ENCODE results near the gene LARGE2.

GRCh38 chr11:45913514-45913913, 8.9 kb upstream of the LARGE2 start:
- TF ChIP-seq CTCF (IDR thresholded peaks at IDR 0.05) (no peak), POLR2AphosphoS5 (IDR thresholded peaks at IDR 0.05; ENCODE audit: insufficient read depth in 1 of 2, low read depth in 1 of 2) (no peak)

All from vagina (tissue), 2 donors.